Naive thymus-derived CD4-positive, alpha-beta T cell (primary cell): ENCODE results near the gene OXCT1. TPM values are rescaled to one million over a fixed set of nuclear protein-coding genes. Genes with fewer than 3 reads are reported as not detected.

Experiments used
- ATAC-seq: fragments of 150-1000 bp; cut with Tn5 transposase; 2 replicates; pipeline ENCODE4 v1.10.0; 2021; ENCODE audit warnings: mild to moderate bottlenecking, moderate library complexity
- CTCF ChIA-PET: fragments of 350-600 bp; sonication (Branson Sonifier 250); formaldehyde crosslinking; loops from one replicate; lab custom pipeline; 2021; ENCODE audit warnings: antibody characterized with exemption; lab: Charles Lee
- POLR2A ChIA-PET: fragments of 350-600 bp; sonication (Branson Sonifier 250); formaldehyde crosslinking; loops from one replicate; lab custom pipeline; 2021; ENCODE audit warnings: antibody characterized with exemption, inconsistent platforms; lab: Charles Lee
- DNase-seq, 9 donors: peaks; one replicate each; pipeline versions ENCODE4 v3.0.0 to v3.0.0-alpha.2; 2020 to 2022; ENCODE audit warnings: mixed read lengths in 1 of 9
- H3K27ac ChIP-seq: one replicate; pipeline ENCODE4 v1.7.0; 2013; ENCODE audit warnings: mild to moderate bottlenecking, low read depth, low read length, moderate library complexity
- H3K27me3 ChIP-seq, 2 donors: one replicate each; pipeline ENCODE4 v1.7.0; 2013; ENCODE audit warnings: low read length in 2 of 2, mild to moderate bottlenecking in 2 of 2, moderate library complexity in 2 of 2; ENCODE audit not compliant: control insufficient read depth in 2 of 2, insufficient read depth in 2 of 2
- H3K36me3 ChIP-seq, 3 experiments: 1 replicate in 2 of 3; 2 replicates in 1 of 3; pipeline ENCODE4 v1.7.0; 2013; ENCODE audit warnings: low read length in 3 of 3, mild to moderate bottlenecking in 3 of 3, moderate library complexity in 1 of 3; ENCODE audit not compliant: insufficient read depth in 3 of 3, control insufficient read depth in 2 of 3
- H3K4me1 ChIP-seq, 2 donors: one replicate each; pipeline ENCODE4 v1.7.0; 2013; ENCODE audit warnings: low read length in 2 of 2, mild to moderate bottlenecking in 2 of 2, moderate library complexity in 1 of 2; ENCODE audit not compliant: control insufficient read depth in 2 of 2, insufficient read depth in 2 of 2
- H3K4me3 ChIP-seq: 2 replicates; pipeline ENCODE4 v1.7.0; 2013; ENCODE audit warnings: mild to moderate bottlenecking, low read length
- H3K9me3 ChIP-seq, 3 experiments: 1 replicate in 2 of 3; 2 replicates in 1 of 3; pipeline ENCODE4 v1.7.0; 2013; ENCODE audit warnings: low read length in 3 of 3; ENCODE audit not compliant: control insufficient read depth in 2 of 3
- H3K27ac Mint-ChIP-seq, 9 donors: one replicate each; pipeline ENCODE4 v1.8.0; 2020 to 2022; ENCODE audit warnings: mixed read lengths in 9 of 9, mild to moderate bottlenecking in 8 of 9, moderate library complexity in 5 of 9, inconsistent platforms in 2 of 9
- H3K27me3 Mint-ChIP-seq, 5 donors: one replicate each; pipeline ENCODE4 v1.8.0; 2021 to 2022; ENCODE audit warnings: mixed read lengths in 5 of 5, mild to moderate bottlenecking in 1 of 5
- H3K36me3 Mint-ChIP-seq, 5 donors: one replicate each; pipeline ENCODE4 v1.8.0; 2020 to 2022; ENCODE audit warnings: mixed read lengths in 5 of 5, mild to moderate bottlenecking in 3 of 5, inconsistent platforms in 1 of 5
- H3K4me1 Mint-ChIP-seq, 7 donors: one replicate each; pipeline ENCODE4 v1.8.0; 2020 to 2022; ENCODE audit warnings: mixed read lengths in 7 of 7, mild to moderate bottlenecking in 3 of 7, inconsistent platforms in 1 of 7
- H3K4me3 Mint-ChIP-seq, 10 donors: one replicate each; pipeline ENCODE4 v1.8.0; 2020 to 2022; ENCODE audit warnings: mild to moderate bottlenecking in 10 of 10, mixed read lengths in 10 of 10, moderate library complexity in 6 of 10, inconsistent platforms in 2 of 10
- H3K9me3 Mint-ChIP-seq, 11 donors: one replicate each; pipeline ENCODE4 v1.8.0; 2020 to 2022; ENCODE audit warnings: mixed read lengths in 11 of 11, mild to moderate bottlenecking in 4 of 11, inconsistent platforms in 1 of 11, moderate library complexity in 1 of 11
- intact Hi-C, 2 donors: fragments of 100-400 bp; cut with micrococcal nuclease; formaldehyde crosslinking; loops; one replicate each; pipeline ENCODE4 v1.15.1; 2023
- polyA plus RNA-seq, 2 donors: library from polyadenylated mRNA; unstranded; fragments of 300-500 nt; fragmentation: Illumina TruSeq; gene quantifications; one replicate each; pipeline ENCODE4 v1.2.3, GENCODE V29; 2021
- total RNA-seq, 6 experiments: library from RNA in 5 of 6; stranded (reverse) in 5 of 6; gene quantifications; 1 replicate in 5 of 6; 2 replicates in 1 of 6; pipeline ENCODE4 v1.2.3 and lab custom pipeline; 2021 to 2026

Gene OXCT1
- total and polyA plus RNA-seq, 7 experiments from 2014 or later: 18.6 to 53.1 (median 30.0) TPM

- H3K4me3 Mint-ChIP-seq: peak overlapping the region; percentile 85 to 94 (median 90)
- peaks cover 0 to 5% (median 0%) of the 10 kb centered on the region in 5 donors for H3K36me3 Mint-ChIP-seq
- peaks cover 21 to 67% (median 58%) of the 10 kb centered on the region in 7 donors for H3K4me1 Mint-ChIP-seq
- peak overlapping the region; percentile 97 for H3K27ac ChIP-seq
- H3K9me3 Mint-ChIP-seq: peaks cover 0 to 2% (median 0%) of the 10 kb centered on the region in 11 donors
- intact Hi-C loops: no loop called here
- peaks cover 0 to 8% (median 0%) of the 10 kb centered on the region in 3 experiments for H3K36me3 ChIP-seq
- ATAC-seq (no peak), DNase-seq (peak in 4 of 9 donors; percentile 12 to 41 (median 16))
- H3K27me3 Mint-ChIP-seq: no peaks in the 10 kb centered on the region
- ChIA-PET POLR2A (interaction anchor here (1.1 to 4.1 kb wide), 3 partner anchors 35 to 1615 kb away, joined by 4 to 62 read pairs (median 30); partner anchors contain the start of genes FBXO4 and RIMOC1), CTCF (no interaction called here)
- H3K9me3 ChIP-seq: no peaks in the 10 kb centered on the region
- no peaks in the 10 kb centered on the region for H3K27me3 ChIP-seq
- peaks cover 16% of the 10 kb centered on the region in 2 donors for H3K4me1 ChIP-seq
- peak overlapping the region; percentile 91 for H3K4me3 ChIP-seq
- peak overlapping the region; percentile 89 to 98 (median 97) for H3K27ac Mint-ChIP-seq
Measured at GRCh38 chr5:41869151-41869723, 988 bp downstream of the OXCT1 start.

- peak overlapping the region in 4 of 10 donors; percentile 0 to 44 (median 2) for H3K4me3 Mint-ChIP-seq
- H3K27ac ChIP-seq: no peak overlapping the region
- H3K27ac Mint-ChIP-seq: peak overlapping the region in 8 of 9 donors; percentile 6 to 87 (median 36)
- H3K9me3 ChIP-seq: no peaks in the 10 kb centered on the region
- intact Hi-C loops: no loop called here
- peaks cover 0 to 12% (median 4%) of the 10 kb centered on the region in 5 donors for H3K36me3 Mint-ChIP-seq
- peaks cover under 1 to 6% of the 10 kb centered on the region in 2 donors for H3K4me1 ChIP-seq
- H3K36me3 ChIP-seq: peaks cover 4 to 28% (median 8%) of the 10 kb centered on the region in 3 experiments
- peaks cover 31 to 64% (median 57%) of the 10 kb centered on the region in 7 donors for H3K4me1 Mint-ChIP-seq
- ChIA-PET POLR2A (interaction anchor here (4.4 kb wide), 1 partner anchor 40 kb away, joined by 24 read pairs; the partner anchor contains the start of gene RIMOC1), CTCF (no interaction called here)
- H3K27me3 Mint-ChIP-seq: no peaks in the 10 kb centered on the region
- H3K9me3 Mint-ChIP-seq: peaks cover 0 to 2% (median 0%) of the 10 kb centered on the region in 11 donors
- no peaks in the 10 kb centered on the region for H3K27me3 ChIP-seq
- ATAC-seq (peak; percentile 12), DNase-seq (no peak)
- H3K4me3 ChIP-seq: no peak overlapping the region
Measured at GRCh38 chr5:41863871-41864486, 6.2 kb downstream of the OXCT1 start.

GRCh38 chr5:41858890-41859289 lies 11.3 kb downstream of the OXCT1 start:
- POLR2A ChIA-PET: interaction anchor here (0.6 to 1.0 kb wide), 2 partner anchors 12 to 197 kb away, joined by 3 to 4 read pairs; partner anchors contain the start of gene OXCT1
- Histone ChIP-seq H3K4me1 (no peaks in the 10 kb centered on the region), H3K27ac (no peak overlapping the region), H3K4me3 (no peak overlapping the region), H3K9me3 (no peaks in the 10 kb centered on the region), H3K27me3 (no peaks in the 10 kb centered on the region), H3K36me3 (peaks cover 12 to 50% (median 16%) of the 10 kb centered on the region in 3 experiments)
- Mint-ChIP-seq H3K4me1 (peaks cover 7 to 18% (median 13%) of the 10 kb centered on the region in 7 donors), H3K27ac (peak overlapping the region in 8 of 9 donors; percentile 2 to 58 (median 32)), H3K36me3 (peaks cover under 1 to 14% (median 5%) of the 10 kb centered on the region in 5 donors), H3K27me3 (no peaks in the 10 kb centered on the region), H3K4me3 (no peak overlapping the region), H3K9me3 (no peaks in the 10 kb centered on the region)
- CTCF ChIA-PET: interaction anchor here (0.9 to 8.3 kb wide), 2 partner anchors 59 to 199 kb away, joined by 7 to 112 read pairs; no protein-coding TSS in a partner anchor
- no peak for ATAC-seq
- no peak for DNase-seq
- intact Hi-C loops: loop anchor here in 1 of 2 donors (5.0 kb wide), 1 partner anchor 148 kb away; no protein-coding TSS in a partner anchor

- peaks cover 0 to 11% (median 7%) of the 10 kb centered on the region in 7 donors for H3K4me1 Mint-ChIP-seq
- H3K4me3 Mint-ChIP-seq: no peak overlapping the region
- no peak for ATAC-seq
- DNase-seq: no peak
- peaks cover 16 to 59% (median 16%) of the 10 kb centered on the region in 3 experiments for H3K36me3 ChIP-seq
- intact Hi-C loops: loop anchor here in 1 of 2 donors (5.0 kb wide), 1 partner anchor 149 kb away; no protein-coding TSS in a partner anchor
- CTCF ChIA-PET: interaction anchor here (0.6 to 8.3 kb wide), 3 partner anchors 130 to 1539 kb away, joined by 3 to 112 read pairs (median 5); no protein-coding TSS in a partner anchor
- POLR2A ChIA-PET: interaction anchor here (1.4 kb wide), 1 partner anchor 8 kb away, joined by 6 read pairs; no protein-coding TSS in a partner anchor
- no peaks in the 10 kb centered on the region for H3K4me1 ChIP-seq
- H3K27ac ChIP-seq: no peak overlapping the region
- no peaks in the 10 kb centered on the region for H3K9me3 Mint-ChIP-seq
- no peaks in the 10 kb centered on the region for H3K27me3 Mint-ChIP-seq
- H3K4me3 ChIP-seq: no peak overlapping the region
- H3K27me3 ChIP-seq: no peaks in the 10 kb centered on the region
- no peaks in the 10 kb centered on the region for H3K9me3 ChIP-seq
- peaks cover 3 to 20% (median 9%) of the 10 kb centered on the region in 5 donors for H3K36me3 Mint-ChIP-seq
- peak overlapping the region in 5 of 9 donors; percentile 2 to 37 (median 24) for H3K27ac Mint-ChIP-seq
Measured at GRCh38 chr5:41857989-41858388, 12.2 kb downstream of the OXCT1 start.

GRCh38 chr5:41856644-41857491 lies 13.4 kb downstream of the OXCT1 start:
- H3K9me3 Mint-ChIP-seq: no peaks in the 10 kb centered on the region
- Histone ChIP-seq H3K4me1 (no peaks in the 10 kb centered on the region), H3K27me3 (no peaks in the 10 kb centered on the region), H3K27ac (peak overlapping the region; percentile 1), H3K9me3 (no peaks in the 10 kb centered on the region), H3K4me3 (no peak overlapping the region), H3K36me3 (peaks cover 20 to 67% (median 22%) of the 10 kb centered on the region in 3 experiments)
- no peaks in the 10 kb centered on the region for H3K27me3 Mint-ChIP-seq
- DNase-seq: peak in 8 of 9 donors; percentile 34 to 77 (median 71)
- H3K36me3 Mint-ChIP-seq: peaks cover 4 to 28% (median 11%) of the 10 kb centered on the region in 5 donors
- H3K4me3 Mint-ChIP-seq: no peak overlapping the region
- H3K27ac Mint-ChIP-seq: no peak overlapping the region
- CTCF ChIA-PET: interaction anchor here (0.6 to 8.3 kb wide), 11 partner anchors 10 to 1035 kb away, joined by 3 to 112 read pairs (median 4); no protein-coding TSS in a partner anchor
- peak; percentile 93 for ATAC-seq
- intact Hi-C loops: loop anchor here (1.0 to 5.0 kb wide), 10 partner anchors 10 to 1032 kb away; partner anchors contain the start of genes FBXO4 (in 2 of the 2), RIMOC1 (in 2 of the 2) and OXCT1 (in 1 of the 2)
- POLR2A ChIA-PET: interaction anchor here (0.7 to 1.7 kb wide), 3 partner anchors 10 to 201 kb away, joined by 4 to 6 read pairs (median 6); no protein-coding TSS in a partner anchor
- H3K4me1 Mint-ChIP-seq: peaks cover under 1 to 13% (median 7%) of the 10 kb centered on the region in 7 donors
